ENCODE measurements around the gene LGI4.

LGI4 gene

DNA sequence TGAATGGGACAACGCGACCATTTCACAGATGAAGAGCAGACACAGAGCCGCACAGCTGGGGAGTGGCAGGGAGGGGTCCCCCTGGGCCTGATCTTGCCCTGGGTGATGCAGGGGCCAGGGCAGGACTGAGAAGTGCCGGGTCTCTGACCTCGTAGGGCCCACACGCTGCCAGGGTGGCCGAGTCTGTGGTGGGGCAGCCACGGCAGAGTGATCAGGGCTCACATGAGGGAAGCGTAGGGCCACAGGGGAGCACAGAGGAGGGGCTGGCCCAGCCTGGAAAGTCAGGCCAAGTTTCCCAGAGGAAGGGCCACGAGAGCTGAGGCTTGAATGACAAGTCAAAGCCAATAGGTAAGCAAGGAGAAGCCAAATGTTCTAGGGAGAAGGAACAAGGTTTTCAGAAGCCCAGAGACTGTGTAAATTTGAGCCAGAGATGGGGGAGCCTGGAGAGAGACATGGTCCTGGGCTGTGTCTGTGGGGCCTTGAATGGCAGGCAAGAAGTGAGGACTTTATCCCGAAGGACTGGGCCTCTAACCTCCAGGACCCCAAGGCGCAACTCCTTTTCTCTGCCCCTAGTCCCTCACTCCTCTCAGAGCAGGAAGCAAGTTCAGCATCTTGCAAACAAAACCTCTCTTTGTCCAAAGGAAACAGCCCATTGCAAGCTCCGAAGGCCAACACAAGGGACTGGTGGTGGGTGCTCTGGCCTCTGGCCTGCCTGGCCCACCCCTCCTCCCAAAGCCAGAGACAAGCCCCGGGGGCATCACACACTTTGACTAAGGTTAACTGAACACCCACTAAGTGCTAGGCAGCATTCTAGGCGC is 51.0 kb downstream of the LGI4 start:
- no peak for DNase-seq

DNA sequence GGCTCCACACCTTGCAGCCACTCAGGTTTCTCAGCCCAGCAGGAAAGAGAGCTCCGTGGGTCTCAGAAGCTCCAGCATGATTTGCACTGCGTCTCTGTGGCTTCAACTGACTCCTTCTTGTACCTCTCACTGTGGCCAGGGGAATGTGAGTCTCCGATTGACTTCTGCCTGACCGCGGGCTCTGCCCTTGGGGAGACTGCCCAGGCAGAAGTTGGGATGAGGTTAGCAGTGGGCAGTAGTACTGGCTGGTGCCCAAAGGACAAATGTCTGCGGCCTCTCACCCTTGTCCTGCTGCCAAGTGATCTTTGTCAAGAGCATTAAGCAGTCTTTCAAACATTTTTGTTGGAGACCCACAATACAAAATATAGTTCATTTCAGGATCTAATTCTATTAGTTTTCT is 53.7 kb downstream of the LGI4 start:
- no peak for DNase-seq

DNA sequence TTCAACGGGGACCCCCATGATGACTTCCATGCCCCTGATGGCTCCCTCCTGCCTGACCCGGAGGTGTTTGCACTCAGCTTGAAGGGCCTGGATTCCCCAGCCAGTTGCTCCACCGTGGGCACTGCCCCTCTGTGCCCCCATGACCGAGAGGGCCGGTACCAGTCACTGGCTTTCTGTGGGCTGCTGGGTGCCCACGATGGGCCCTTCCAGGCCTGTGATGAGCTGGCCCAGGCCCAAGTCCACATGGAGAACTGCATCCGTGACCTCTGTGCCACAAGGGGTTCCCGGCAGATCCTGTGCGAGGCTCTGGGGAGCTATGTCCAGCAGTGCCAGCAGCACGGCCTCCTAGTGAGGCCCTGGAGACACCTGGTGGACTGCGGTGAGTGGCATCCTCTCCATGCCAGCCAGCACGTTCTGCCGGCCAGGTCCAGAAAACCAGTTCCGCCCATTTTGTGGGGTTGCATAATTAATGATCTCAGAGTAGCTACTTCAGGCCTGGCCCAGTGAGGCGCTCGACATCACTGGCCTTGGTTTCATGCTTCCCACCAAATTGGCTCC is 54.2 kb downstream of the LGI4 start:
- DNase-seq = no peak

DNA sequence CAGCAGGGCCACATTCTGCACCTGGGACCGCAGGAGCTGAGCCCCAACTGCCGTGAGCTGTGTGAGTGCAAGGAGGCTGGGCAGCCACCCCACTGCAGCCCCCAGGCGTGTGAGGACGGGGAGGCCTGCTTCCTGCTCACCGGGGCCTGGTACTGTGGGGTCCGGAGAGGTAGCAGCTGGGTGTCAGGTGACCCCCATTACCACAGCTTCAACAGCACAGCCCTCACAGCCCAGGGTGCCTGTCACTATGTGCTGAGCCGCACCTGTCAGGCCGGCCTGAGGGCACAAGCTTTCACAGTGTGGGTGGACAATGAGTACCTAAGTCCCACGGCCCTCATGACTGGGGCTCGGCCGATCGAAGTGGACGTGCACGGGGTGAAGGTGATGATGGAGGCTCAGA is 55.0 kb downstream of the LGI4 start:
- no peak for DNase-seq

DNA sequence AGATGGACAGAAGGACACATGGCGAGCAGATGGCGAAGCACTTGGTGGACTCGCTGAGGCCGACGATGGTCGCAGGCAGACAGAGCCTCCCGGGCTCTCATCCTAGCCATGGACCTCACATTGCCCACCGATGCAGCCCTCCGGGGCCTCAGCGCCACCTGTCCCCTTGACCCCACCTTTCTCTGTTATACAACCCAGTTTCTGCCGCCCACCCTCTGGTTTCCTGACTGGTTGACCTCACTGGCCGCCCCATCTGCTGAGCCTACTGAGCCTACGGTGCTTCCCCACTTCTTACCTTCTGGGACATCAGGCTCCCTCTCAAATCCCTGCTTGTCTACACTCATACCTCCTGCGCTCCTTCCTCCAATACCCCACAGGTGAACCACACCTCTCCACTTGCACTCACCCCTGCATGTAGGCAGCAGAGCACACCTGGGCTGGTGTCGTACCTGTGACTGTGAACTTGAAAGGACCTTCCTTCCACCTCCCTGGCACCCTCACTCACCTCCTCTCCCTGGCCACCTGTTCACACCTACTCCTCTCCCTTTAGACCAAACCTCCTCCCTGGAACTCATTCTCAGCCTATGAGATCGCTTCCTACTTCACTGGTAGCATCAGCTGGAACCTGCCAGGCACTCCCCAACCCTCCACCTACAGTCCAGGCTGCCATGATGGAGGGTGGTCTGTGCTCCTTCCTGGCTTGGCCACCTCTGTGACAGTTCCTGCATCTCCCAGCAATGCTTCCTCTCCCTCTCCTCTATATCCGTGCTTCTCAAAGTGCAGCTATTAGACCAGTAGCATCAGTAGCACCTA is 57.2 kb downstream of the LGI4 start:
- no peak for DNase-seq

DNA sequence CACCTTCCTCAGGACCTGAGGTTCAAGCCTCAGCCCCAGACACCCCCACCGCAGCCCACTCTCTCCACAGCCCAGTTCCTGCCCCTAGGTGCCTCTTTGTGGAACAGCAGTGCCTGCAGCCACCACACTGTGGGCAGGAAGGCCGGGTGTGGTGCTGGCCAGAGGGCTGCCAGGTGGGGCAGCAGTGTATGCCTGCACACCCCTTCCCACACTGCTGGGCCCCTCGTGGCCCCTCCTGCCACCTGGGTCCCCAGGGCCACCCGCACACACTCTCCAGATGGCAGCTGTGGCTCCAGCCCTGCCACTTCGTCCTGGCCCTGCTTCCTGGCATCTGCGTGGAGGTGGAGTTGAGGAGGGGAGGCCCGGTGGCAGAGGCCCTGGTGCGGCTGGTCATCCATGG is 58.2 kb downstream of the LGI4 start:
- no peak for DNase-seq

DNA sequence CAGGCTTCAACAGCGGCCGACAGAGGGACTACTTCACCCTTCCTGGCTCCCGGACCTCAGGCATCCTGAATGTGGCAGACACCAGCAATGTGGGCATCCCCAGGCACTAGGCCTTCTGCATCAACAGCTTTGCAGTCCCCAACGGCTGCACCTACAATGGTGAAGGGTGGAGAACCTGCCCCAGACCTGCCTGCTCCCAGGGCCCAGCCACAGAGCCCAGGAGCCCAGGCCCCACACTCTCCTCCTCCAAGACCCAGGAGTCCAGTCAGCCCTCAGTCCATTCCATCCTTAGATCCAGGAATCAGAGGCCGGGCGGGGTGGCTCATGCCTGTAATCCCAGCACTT is 58.9 kb downstream of the LGI4 start:
- no peak for DNase-seq

DNA sequence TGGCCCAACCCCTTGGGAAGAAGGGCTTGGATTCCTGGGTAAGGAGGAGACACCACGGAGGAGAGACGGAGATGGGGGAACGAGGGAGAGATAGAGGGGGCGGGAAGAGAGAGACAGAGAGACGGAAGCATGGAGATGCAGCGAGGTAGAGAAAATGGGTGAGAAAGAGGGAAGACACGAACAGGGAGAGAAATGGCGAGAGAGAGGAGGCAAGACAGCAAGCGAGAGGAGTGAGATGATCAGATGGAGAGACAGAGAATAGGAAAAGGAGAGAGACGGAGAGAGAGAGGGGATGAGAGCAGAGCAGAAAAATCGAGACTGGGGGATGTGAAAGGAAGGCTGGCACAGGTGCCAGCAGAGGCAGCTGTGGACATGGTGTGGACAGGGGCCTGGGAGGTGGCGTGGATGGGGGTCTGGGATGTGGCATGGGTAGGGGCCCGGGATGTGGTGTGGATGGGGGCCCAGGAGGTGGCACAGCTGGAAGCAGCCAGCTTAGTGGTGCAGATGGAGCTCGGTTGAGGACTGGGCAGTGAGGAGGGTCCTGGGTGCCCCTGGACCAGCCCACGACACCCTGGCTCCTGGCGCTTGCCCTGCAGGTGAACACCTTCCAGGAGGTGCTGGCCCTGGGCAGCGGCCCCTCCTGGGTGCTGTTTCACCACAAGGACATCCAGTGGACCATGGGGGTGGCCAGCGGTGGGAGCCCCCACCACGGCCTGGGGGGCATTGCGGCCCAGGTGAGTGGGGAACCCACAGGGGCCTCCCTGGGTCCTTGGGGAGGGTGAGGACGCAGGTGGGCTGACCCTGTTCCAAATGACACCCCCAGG is 59.4 kb downstream of the LGI4 start:
- no peak for DNase-seq

Measured in cerebellar nuclear complex (tissue), 1 donor.